GM18858 (cell line): ENCODE results near the gene UBE2L3.

Experiments used
- ATAC-seq: cut with Tn5 transposase; IDR thresholded peaks from one replicate; pipeline ENCODE4 v1.9.1; 2021; ENCODE audit not compliant: unreplicated experiment

Gene UBE2L3

GRCh38 chr22:21669026-21669425, 101.5 kb downstream of the UBE2L3 start:
- no peak for ATAC-seq

- ATAC-seq: no peak
Measured at GRCh38 chr22:21672107-21672629, 104.7 kb downstream of the UBE2L3 start.
